ENCODE data around the gene INTS12.
"Not testable (repeated sequence)": the region's sequence is repeated elsewhere in the genome, so short reads cannot be mapped to it uniquely, and the experiment has no call there.

Gene INTS12

GRCh38 chr4:105708181-105709080, at the start of gene INTS12, which contains the start of gene GSTCD:
Gene INTS12, minus strand, starts transcription at chr4:105708689. Its CDS starts 8,684 bp downstream, at chr4:105700005.
Gene GSTCD, plus strand, starts transcription at chr4:105708784. Its CDS starts 8,830 bp downstream, at chr4:105717614.
- peak; percentile 85 for DNase-seq (ENCODE audit: low read depth)

GRCh38 chr4:105755375-105755774, 46.9 kb upstream of the INTS12 start:
- DNase-seq (ENCODE audit: low read depth) = no peak

- DNase-seq (ENCODE audit: low read depth) = no peak
Measured at GRCh38 chr4:105753361-105753760, 44.9 kb upstream of the INTS12 start.

GRCh38 chr4:105751718-105752299, 43.3 kb upstream of the INTS12 start:
- no peak for DNase-seq (ENCODE audit: low read depth)

GRCh38 chr4:105748222-105748621, 39.7 kb upstream of the INTS12 start:
- no peak for DNase-seq (ENCODE audit: low read depth)

- no peak for DNase-seq (ENCODE audit: low read depth)
Measured at GRCh38 chr4:105741548-105741947, 33.1 kb upstream of the INTS12 start.

- DNase-seq (ENCODE audit: low read depth) = not testable (repeated sequence)
Measured at GRCh38 chr4:105735217-105735616, 26.7 kb upstream of the INTS12 start.

- DNase-seq (ENCODE audit: low read depth) = not testable (repeated sequence)
Measured at GRCh38 chr4:105729895-105730294, 21.4 kb upstream of the INTS12 start.

GRCh38 chr4:105725623-105726022, 17.1 kb upstream of the INTS12 start:
- no peak for DNase-seq (ENCODE audit: low read depth)

- DNase-seq (ENCODE audit: low read depth) = no peak
Measured at GRCh38 chr4:105719204-105719603, 10.7 kb upstream of the INTS12 start.

- DNase-seq (ENCODE audit: low read depth) = no peak
Measured at GRCh38 chr4:105715692-105716278, 7.3 kb upstream of the INTS12 start.

- DNase-seq (ENCODE audit: low read depth) = no peak
Measured at GRCh38 chr4:105714932-105715331, 6.4 kb upstream of the INTS12 start.

- DNase-seq (ENCODE audit: low read depth) = no peak
Measured at GRCh38 chr4:105714071-105714521, 5.6 kb upstream of the INTS12 start.

GRCh38 chr4:105712766-105713165, 4.3 kb upstream of the INTS12 start:
- DNase-seq (ENCODE audit: low read depth) = no peak

GRCh38 chr4:105710678-105711077, 2.2 kb upstream of the INTS12 start:
- DNase-seq (ENCODE audit: low read depth) = no peak

- no peak for DNase-seq (ENCODE audit: low read depth)
Measured at GRCh38 chr4:105710012-105710600, 1.6 kb upstream of the INTS12 start.

GRCh38 chr4:105709081-105709450, 577 bp upstream of the INTS12 start:
- no peak for DNase-seq (ENCODE audit: low read depth)

- DNase-seq (ENCODE audit: low read depth) = no peak
Measured at GRCh38 chr4:105707782-105708180, 708 bp downstream of the INTS12 start.

GRCh38 chr4:105698607-105699006, 9.9 kb downstream of the INTS12 start:
- DNase-seq (ENCODE audit: low read depth) = no peak

- DNase-seq (ENCODE audit: low read depth) = not testable (repeated sequence)
Measured at GRCh38 chr4:105695832-105696231, 12.7 kb downstream of the INTS12 start.

- not testable (repeated sequence) for DNase-seq (ENCODE audit: low read depth)
Measured at GRCh38 chr4:105694812-105695211, 13.7 kb downstream of the INTS12 start.

- no peak for DNase-seq (ENCODE audit: low read depth)
Measured at GRCh38 chr4:105686571-105686970, 21.9 kb downstream of the INTS12 start.
